Middle frontal gyrus (tissue), 1 donor: ENCODE data around the gene AIFM1.

Experiments used
- DNase-seq: peaks from one replicate; pipeline ENCODE4 v3.0.0-alpha.2; 2015; ENCODE audit warnings: low spot score; ENCODE audit errors: extremely low spot score

AIFM1 gene

DNA sequence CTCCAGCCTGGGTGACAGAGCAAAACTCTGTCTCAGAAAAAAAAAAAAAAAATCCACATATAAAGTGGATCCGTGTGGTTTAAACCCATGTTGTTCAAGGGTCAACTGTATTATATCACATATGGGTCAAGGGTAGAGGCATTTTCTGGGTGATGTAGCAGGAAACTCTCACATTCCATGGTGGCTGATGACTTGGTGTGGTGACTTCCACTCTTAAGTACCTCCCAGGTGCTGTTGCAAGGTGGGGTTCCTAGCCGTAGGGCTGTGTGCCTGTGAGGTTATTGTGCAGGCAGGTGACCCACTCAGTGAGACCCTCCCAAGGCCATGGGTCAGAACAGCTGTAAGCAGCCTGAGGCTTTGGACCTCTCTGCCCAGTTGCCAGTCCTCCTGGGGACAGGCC, 72.4 kb downstream of the AIFM1 start:
- no peak for DNase-seq

DNA sequence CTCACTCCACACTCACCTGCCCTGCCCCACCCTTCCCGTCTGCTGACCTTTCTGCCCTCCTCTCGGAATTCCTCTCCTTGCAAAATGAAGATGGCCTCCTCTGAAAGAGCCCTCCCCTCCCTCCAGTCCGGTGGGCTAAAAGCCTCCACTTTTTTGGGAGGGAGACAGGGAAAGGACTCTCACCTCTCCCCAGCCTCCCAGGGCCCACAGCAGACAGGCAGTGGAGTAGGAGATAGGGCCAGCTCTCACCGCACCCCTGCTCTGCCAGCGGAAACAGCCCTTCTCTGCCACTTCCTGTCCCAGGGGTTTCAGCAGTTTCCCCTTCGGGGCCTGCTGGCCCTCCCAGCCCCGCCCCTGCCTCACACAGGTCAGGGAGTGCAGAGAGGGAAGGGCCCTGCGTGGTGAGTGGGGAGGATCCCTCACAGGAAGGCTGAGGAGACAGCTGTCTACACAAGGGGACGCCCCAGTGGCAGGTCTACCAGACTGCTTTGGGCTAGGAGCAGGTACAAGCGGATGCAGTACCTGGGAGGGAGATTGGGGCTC, 73.6 kb downstream of the AIFM1 start:
- DNase-seq = no peak

DNA sequence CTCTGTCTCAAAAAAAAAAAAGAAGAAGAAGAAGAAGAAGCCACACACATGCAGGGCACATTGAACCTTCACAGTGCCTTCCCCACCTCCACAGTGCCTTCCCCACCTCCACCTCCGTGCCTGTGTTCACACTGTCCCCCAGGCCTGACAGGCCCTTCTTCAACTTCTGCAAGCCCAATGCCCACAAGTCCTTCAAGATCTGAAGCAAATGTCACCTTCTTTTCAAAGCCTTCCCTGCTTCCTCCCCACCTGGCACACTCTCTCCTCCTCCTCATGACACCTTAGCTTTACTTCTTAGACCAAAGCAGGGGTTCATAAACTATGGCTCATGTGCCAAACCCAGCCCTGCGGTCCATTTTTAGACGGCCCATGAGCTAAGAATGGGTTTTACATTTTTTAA, 75.3 kb downstream of the AIFM1 start:
- no peak for DNase-seq

DNA sequence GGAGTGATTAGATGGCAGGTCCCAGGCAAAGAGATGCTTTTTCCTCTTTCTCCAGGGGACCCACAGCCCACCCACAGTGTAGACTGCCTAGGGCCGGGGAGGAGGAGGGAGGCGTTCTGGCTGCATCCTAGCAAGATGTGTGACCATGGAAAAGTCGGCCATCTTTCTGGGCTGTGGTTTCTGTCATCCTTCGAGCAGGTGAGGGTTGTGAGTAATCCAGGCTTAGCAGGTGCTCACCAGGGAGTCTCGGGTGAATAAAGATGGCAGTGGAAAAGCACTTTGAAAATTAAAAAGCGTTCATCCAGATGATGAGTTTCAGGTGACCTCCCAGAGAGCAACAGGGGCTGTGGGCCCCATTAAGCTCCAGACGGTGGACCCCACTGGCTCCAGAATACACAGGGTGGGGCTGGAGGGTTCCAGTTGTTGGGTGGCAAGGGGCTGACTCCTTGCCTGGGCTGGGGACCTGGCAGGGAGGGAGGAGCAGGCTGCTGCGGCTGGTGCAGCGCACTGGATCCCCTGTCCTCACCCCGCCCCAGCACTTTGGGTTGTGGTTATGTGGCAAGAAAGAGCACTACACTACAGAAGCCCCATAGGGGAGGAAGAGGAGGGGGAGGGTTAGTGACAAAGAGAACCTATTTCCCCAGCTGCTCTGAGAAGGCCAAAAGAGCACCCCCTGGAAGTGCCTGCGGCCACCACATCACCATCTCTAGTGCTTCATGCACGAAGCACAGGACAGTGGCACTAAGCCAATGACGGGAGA, 79.0 kb downstream of the AIFM1 start:
- no peak for DNase-seq

DNA sequence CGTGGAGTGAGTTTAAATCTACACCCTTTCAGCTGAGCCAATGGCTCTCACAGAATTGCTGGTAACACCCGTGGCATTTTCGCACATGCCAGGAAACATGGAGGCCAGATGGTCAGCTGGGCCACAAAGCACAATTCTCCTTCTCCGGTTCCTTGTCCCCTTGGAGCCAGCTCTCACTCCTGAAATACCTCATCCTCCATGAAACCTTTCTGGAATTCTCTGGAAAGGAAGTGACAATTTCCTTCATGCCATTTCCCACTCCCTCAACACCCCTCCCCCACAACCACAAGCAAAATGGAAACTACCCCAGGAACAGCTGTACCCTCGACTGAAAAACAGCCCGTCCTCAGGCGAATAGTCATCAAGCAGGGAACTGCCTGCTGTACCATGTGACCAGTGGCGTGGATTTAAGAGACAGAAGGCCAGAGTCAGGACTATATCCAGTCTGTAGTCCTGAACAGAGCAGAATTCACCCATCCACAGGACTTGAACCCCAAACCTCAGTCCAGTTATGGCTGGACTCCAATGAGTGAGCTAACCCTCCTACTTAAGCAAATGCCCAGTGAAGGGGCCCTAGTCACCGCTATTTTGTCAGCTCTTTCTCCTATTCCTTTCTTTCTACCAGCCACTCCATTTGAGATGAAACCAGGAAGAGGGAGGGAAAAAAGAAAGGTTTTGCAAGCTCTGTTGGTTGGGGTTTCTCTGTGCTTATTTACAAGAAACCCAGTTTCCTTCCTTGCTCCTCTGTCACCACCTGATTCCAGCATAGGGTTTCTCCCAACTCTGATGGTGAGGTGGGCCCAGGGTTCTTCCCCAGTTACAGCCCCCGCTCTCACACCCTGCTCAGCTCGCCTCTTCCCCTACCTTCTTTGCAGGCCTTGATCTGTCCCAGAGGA, 79.8 kb downstream of the AIFM1 start:
- no peak for DNase-seq

DNA sequence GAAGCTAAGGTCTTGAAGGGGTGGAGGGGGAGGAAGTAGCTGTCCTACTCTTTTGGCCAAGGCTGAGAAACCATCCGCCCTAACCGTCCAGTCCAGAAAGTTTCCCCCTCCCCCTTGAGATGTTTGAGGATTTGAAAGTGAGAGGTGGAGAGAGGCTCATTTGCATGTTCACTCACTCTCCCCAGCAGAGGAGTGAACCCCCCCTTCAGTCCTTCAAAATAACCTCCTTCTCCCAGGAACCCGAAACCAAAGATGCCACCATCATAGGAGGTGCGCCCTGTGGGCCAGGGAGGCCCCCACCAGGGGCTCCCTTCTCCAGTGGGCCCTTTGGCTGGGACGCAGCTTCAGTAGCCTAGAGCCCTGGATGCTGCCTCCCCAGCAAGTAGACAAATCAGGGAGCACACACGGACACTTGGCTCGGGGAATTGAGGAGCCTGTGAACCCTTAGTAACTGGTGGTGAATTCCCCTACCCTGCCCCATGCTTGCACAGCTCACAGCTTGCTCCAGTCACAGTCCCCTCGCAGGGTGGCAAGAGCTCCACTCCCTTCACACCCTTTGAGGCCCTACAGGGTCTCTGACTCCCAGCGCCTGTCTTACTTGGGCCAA, 80.9 kb downstream of the AIFM1 start:
- DNase-seq = no peak

DNA sequence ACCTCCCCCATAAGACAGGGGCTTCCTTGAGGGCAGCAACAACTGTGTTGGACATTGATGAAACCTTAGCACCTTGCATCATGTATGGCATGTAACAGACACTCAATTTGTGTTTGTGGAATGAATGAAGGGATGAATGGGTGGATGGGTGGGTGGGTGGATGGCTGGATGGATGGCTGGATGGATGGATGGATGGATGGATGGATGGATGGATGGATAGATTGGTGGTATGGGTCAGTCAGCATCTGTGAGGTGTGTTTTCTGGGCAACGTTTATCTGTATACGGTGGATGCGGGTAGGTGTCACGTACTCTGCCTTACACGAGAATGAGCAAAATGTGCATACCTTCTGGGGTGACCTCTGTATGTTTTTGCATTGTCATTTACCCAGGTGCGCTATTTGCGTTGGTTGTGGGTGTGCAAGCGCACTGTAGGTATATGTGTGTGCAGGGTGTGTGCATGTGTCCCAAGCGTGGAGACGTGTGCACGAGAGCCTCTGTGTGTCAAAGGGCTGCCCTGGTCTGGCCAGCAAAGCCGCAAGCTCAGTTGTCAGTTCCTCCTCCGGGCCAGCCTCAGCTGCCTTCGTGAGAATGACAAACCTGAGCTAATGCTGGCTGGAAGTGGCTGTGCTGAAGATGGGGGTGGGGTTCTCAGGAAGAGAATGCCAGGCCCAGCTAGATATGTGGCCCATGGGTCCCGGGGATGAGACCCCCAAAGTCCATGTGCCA, 81.8 kb downstream of the AIFM1 start:
- DNase-seq = no peak

DNA sequence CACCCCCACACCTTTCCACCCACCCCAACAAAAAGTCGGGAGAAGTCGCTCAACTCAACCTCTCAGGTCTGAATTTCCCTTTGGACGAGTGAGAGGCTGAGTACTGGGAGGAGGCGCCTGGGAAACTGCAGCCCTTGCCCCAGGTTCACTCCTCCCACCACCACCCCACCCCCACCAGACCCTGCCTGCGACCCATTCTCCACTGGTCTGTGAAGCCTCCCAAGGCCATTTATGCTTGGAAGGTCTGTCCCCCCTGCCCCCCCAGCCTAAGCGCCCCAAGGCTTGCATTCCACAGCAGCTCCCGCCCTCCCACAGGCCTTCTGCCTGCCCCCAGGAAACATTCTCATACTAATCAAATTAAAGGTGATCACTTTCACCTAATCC, 82.5 kb downstream of the AIFM1 start:
- no peak for DNase-seq

DNA sequence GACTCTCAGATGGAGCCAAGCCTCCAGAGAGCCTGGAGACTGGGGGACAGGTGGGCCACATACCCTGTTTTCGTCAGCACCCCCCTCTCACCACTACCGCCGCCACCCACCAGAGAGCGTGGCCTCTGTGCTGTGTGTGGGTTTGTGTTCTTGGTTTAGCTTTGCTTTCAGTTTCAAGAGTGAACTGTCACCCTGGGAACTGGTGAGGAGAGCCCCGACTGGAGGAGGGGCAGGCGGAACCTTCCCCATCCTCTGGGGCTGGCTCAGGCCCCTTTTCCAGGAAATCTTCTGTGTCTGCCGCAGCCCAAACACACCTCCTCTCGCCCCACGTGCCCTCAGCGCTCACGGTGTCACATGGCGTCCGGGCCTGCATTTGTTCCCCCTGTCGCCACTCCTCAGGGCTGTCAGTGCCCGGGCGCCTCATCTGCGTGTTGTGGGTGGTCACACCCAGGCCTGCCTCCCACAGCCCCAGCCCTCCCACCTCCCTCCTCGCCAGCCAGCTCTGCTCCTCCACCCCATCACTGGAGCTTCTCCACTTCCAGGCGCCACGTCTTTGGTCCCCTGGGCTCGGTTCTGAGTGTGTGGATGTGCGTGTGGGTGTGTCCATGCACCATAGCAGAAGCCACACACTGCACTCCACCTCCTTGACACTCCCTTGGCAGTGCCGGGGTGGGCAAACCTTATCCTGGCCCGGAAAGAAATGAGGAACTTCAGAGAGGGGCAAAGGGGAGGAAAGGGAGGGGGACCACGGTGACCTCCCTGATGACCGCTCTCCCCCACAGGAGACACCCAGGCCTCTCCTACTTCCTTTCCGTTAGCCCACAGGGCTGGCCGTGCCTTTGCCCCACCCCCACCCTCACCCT, 83.2 kb downstream of the AIFM1 start:
- no peak for DNase-seq

DNA sequence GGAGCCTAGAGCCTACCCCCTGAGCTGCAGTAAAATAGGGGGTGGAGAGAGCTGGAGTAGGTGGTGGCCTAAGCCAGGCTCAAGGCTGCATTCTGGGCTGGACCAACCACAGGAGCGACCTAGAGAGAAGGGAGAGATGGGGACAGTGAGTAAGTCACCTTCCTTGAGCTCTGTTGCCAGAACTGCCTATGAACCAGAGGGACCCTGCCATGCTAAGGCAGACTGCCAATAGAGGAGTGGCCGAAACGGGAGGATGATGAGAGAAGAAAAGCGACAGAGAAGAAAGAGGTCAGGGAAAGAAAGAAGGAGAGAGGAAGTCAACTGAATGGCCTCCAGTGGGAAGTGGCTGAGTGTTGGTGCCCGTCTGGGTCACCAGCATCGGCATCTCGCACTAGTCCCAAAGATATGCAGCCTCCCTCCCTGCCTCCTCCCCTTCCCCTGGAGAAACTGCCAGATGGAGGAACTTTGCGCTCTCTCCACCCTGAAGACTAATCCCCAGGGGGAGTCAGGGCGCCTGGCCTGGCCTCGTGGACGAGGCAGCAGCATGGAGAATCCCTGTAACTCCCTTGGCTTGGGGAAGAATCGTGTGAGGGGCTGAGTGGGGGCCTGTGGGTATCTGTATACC, 84.1 kb downstream of the AIFM1 start:
- DNase-seq = no peak

DNA sequence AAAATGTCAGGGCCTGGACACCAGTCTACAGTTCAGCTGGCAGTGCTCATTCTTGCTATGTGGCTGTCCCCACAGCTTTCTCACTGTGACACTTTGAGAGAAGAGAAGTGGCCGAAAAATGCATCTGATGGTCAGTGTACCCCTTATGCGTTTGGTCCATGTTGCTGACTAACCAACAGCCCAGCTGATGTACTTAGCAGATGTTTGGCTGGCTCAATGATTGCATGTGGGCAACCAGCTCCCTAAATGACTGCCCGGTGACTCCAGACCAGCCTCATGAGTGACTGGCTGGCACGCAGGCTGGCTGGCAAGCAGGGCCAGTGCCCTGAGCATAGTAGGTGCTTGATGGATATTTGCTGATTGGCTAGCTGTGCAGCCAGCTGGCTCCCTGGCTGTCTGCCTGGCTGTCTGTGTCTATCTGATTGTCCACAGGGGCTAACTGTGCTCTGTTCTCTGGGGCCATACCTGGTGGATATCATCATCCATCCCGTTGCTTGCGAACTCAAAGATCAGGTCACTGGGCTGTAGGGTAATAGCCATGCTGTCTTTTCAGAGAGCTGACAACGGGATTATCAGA, 84.8 kb downstream of the AIFM1 start:
- no peak for DNase-seq

DNA sequence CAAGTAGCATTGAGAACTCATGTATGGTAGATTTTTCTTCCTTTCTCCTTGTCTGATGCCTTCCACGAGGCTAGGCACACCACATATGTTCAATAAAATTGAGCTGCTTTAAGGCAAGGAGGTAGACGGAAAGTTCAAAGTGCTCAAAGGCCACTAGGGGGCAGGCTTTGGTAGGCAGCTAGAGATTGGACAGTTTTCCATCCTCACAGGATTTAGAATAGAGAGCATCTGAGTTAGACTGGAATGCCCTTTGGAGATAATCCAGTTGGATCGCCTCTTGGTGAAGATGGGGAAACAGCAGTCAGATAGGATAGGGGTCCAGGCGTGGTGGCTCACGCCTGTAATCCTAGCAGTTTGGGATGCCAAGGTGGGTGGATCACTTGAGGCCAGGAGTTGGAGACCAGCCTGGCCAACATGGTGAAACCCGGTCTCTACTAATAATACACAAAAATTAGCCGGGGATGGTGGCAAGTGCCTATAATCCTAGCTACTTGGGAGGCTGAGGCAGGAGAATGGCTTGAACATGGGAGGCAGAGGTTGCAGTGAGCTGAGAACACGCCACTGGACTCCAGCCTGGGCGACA, 85.7 kb downstream of the AIFM1 start:
- DNase-seq = peak; percentile 18
